COLO829 (cell line): ENCODE data around the gene NOXO1.
"Not testable (repeated sequence)": the region's sequence is repeated elsewhere in the genome, so short reads cannot be mapped to it uniquely, and the experiment has no call there.

Source experiments
- DNase-seq: peaks from one replicate; pipeline ENCODE4 v3.0.0; 2012; ENCODE audit warnings: low spot score

The NOXO1 gene

GRCh38 chr16:1962161-1963153 is 18.8 kb downstream of the NOXO1 start:
- DNase-seq: not testable (repeated sequence)

GRCh38 chr16:1961651-1962067 is 19.6 kb downstream of the NOXO1 start:
- DNase-seq: no peak

- DNase-seq: no peak
Measured at GRCh38 chr16:1960665-1961630, 20.3 kb downstream of the NOXO1 start.

GRCh38 chr16:1959269-1960039 is 21.8 kb downstream of the NOXO1 start, which contains the start of gene NDUFB10:
Gene NDUFB10, plus strand, starts transcription at chr16:1959538. Its CDS starts 87 bp downstream, at chr16:1959625.
- peak; percentile 75 for DNase-seq

- DNase-seq: no peak
Measured at GRCh38 chr16:1958715-1959268, 22.5 kb downstream of the NOXO1 start.

- not testable (repeated sequence) for DNase-seq
Measured at GRCh38 chr16:1958143-1958491, 23.2 kb downstream of the NOXO1 start.

GRCh38 chr16:1957434-1958142 is 23.7 kb downstream of the NOXO1 start:
- not testable (repeated sequence) for DNase-seq

GRCh38 chr16:1953734-1954133 is 27.5 kb downstream of the NOXO1 start:
- DNase-seq: no peak

- no peak for DNase-seq
Measured at GRCh38 chr16:1950559-1950958, 30.7 kb downstream of the NOXO1 start.

GRCh38 chr16:1950047-1950446 is 31.2 kb downstream of the NOXO1 start:
- DNase-seq: no peak

- no peak for DNase-seq
Measured at GRCh38 chr16:1949507-1949906, 31.8 kb downstream of the NOXO1 start.

- DNase-seq: no peak
Measured at GRCh38 chr16:1947369-1947670, 33.9 kb downstream of the NOXO1 start.

GRCh38 chr16:1946495-1947368 is 34.5 kb downstream of the NOXO1 start:
- no peak for DNase-seq

GRCh38 chr16:1945559-1946391 is 35.5 kb downstream of the NOXO1 start:
- DNase-seq: no peak

- DNase-seq: no peak
Measured at GRCh38 chr16:1944612-1945199, 36.6 kb downstream of the NOXO1 start.

- DNase-seq: peak; percentile 99
Measured at GRCh38 chr16:1942810-1943726, 38.2 kb downstream of the NOXO1 start, which contains the start of gene MSRB1. Gene MSRB1, minus strand, starts transcription at chr16:1943199. Its CDS starts 43 bp downstream, at chr16:1943156.
